ENCODE results near the gene ITGB1BP1. TPM values are rescaled to one million over a fixed set of nuclear protein-coding genes. Genes with fewer than 3 reads are reported as not detected.

Gene ITGB1BP1, protein sequence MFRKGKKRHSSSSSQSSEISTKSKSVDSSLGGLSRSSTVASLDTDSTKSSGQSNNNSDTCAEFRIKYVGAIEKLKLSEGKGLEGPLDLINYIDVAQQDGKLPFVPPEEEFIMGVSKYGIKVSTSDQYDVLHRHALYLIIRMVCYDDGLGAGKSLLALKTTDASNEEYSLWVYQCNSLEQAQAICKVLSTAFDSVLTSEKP
- 25.6 and 31.6 TPM in 2 replicates for total RNA-seq

DNA sequence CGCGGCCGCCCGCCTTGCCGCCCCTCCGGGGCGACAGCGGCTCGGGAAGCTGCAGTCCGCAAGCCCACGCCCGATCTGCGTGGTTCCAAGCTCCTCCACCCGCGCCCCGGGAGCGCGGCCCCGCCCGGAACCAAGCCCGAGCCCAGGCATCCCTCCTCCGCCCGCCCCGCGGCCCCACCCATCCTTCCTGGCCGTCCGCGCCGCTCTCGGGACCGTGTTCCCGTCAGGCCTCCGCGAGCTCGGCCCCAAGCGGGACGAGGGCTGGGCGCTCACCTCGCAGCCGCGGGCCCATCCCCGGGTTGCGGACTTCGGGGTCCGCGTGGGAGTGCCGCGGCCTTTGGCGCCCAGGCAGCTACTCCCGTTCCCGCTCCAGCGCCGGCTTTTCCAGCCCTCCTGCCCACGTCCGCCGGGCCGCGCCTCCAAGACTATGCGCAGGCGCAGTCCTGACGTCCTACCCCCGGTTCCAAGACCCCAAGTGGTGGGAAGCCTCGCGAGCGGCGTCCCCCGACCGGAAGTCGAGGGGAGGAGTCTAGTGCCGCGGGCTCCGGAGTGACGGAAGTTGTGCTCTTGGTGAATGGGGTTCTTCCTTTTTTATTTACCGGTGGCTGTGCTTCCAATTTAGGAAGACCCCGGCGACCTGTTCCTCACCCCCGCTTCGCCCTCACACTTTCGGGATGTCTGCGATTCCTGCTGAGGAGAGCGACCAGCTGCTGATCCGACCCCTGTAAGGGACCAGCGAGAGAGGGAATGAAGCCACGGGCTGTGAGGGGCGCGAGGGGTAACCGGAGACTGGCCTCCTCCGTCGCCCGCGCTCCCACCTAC lies at the start of gene ITGB1BP1, which contains the start of gene CPSF3:
ITGB1BP1 (minus strand) TSS at position 429 of the 822 bp plus-strand sequence. CDS start 4,831 bp downstream, outside the sequence.
CPSF3 (plus strand) TSS at position 555 of the 822 bp plus-strand sequence; CDS start at position 675, 120 bp downstream.
- DNase-seq (ENCODE audit: low read depth in 2 of 2) = peak; percentile 98

DNA sequence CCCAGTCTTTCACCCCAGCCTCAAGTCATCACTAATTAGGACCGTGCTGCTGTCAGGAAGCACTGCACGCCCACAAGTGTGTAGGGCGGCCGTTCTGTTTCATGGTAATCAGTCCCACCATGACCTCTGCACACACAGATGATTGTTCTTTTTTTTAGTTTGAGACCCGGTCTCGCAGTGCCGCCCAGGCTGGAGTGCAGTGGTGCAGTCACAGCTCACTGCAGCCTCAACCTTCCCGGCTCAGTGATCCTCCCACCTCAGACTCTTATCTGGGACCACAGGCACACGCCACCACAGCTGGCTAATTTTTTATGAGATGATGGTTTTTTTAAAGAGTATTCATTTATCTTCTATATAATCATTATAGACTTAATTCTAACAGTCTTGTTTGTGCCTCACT lies 49.2 kb upstream of the ITGB1BP1 start:
- no peak for DNase-seq (ENCODE audit: low read depth in 2 of 2)

DNA sequence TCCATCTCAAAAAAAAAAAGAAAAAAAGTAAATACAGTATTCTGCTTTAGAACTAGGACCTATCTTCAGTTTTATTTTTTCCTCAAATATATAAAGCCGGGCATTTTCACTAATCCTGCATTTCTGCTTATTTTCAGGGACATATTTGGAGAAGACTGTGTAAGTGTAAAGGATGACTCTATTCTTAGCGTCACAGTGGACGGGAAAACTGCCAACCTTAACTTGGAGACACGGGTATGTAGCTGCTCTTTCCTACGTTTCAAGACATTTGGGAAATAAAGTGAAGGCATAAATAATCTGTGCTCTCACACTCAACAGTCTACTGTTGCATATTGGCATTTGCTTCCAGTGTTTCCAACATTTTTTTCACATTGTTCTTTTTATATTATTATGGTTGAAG lies 47.9 kb upstream of the ITGB1BP1 start:
- DNase-seq (ENCODE audit: low read depth in 2 of 2) = no peak

DNA sequence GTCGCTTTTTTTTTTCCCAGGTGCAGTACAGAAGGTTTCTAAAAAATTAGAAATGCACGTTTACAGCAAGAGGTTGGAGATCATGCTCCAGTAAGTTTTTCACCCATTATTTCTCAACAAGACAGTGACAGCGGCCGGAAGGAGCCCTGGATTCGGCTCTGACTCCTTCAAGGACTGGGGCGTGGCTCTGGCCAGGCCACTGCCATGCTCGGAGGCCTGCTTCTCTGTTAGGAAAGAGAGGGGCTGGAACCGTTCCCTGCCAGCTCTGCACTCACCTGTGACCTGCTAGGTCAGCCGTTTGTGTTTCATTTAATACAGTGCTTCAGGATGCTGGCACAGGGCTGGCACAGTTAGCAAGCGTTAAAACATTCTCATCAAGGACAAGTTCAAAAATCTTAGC lies 44.4 kb upstream of the ITGB1BP1 start:
- no peak for DNase-seq (ENCODE audit: low read depth in 2 of 2)

DNA sequence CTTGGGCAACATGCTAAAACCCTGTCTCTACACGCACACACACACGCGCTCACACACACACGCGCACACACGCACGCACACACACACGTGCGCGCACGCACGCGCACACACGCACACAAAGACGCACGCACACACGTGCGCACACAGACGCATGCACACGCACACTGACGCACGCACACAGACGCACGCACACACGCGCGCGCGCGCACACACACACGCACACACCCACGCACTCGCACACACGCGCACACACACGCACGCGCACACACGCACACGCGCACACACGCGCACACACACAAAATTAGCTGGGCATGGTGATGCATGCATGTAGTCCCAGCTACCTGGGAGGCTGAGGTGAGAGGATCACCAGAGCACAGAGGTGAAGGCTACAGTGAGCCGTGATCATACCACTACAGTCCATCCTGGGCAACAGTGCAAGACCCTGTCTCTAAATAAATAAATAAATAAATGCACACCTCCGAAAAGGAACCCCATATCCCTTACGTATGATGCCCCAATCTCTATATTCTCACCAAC lies 42.9 kb upstream of the ITGB1BP1 start:
- DNase-seq (ENCODE audit: low read depth in 2 of 2) = no peak

DNA sequence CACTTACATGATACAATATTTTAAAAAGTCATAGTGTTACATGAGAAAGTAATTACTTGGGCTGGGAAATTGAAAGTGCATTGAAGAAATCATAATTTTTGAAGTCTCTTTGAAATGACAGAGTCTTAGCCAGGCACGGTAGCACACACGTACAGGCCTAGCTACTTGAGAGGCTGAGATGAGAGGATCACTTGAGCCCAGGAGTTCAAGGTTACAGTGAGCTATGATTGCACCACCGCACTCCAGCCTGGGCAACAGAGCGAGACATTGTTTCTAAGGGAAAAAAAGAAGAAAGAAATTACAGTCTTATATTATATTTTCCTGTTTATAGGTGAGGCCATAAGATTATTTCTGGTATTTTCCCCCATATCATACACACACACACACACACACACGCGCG lies 41.8 kb upstream of the ITGB1BP1 start:
- no peak for DNase-seq (ENCODE audit: low read depth in 2 of 2)

DNA sequence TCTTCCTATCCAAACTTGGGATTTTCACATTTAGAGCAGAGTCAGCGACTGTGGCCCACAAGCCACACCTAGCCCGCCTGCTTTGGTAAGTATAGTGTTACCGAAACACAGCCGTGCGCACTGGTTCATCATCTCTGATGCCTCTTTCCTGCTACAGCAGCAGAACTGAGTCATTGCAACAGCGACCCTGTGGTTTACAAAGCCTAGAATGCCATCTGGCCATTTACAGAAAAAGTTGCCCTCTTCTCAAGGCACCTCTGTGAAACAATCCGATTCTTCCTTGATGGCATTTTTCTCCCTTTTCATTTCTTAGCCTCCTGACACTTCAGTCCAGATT lies 40.3 kb upstream of the ITGB1BP1 start:
- DNase-seq (ENCODE audit: low read depth in 2 of 2) = peak in 1 of 2 donors; percentile 15

DNA sequence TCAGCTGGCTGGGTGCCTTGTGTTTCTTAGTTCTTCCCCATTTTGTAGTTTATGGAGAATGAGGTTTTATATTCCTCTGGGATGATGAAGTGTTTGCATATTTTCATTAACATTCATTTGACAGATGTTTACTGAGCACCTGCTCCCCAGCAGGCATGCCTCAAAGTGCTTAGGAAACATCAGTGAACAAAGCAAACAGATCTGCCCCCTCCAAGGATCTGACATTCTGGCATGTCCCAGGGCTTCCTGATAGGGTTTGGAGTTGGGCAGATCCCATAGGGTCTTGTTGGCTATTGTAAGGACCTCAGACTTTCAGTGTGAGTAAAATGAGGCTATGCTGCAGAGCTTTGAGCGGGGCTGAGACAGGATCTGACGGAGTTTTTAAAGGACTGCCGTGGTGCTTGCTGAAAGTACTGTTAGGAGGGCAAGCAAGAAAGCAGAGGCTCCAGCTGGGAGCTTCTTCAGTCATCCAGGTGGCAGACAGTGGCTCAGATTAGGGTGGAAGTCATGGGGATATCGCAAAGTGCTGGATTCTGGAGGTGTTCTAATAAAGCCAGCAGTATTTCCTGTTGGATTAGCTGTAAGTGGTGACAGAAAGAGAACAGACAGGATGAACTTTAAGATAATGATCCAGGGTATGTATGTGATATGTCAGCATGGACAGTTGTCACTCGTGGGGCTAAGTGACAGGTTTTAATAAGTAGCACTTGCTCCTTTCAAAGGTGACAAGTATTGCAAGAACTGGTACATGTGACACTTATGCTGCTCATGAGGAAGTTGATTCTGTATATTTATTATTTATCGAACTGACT lies 39.8 kb upstream of the ITGB1BP1 start:
- no peak for DNase-seq (ENCODE audit: low read depth in 2 of 2)

DNA sequence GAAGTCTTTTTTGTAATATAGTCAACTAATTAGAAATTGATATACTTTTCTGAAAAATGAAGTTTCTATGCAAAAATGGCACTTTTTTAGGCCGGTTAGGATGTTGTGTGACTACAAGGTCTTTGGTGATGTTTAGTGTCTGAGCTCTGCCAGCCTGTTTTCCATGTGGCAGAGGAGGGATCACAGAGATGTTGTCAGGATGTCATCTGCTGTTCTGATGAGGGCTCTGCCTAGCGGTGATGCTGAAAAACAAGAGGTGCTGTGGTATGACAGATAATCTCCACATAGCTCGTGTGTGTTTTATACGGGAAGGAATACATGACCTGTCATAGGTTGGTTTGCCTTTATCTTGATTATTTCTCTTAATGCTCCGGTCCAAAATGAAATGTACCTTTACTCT lies 39.0 kb upstream of the ITGB1BP1 start:
- DNase-seq (ENCODE audit: low read depth in 2 of 2) = no peak

DNA sequence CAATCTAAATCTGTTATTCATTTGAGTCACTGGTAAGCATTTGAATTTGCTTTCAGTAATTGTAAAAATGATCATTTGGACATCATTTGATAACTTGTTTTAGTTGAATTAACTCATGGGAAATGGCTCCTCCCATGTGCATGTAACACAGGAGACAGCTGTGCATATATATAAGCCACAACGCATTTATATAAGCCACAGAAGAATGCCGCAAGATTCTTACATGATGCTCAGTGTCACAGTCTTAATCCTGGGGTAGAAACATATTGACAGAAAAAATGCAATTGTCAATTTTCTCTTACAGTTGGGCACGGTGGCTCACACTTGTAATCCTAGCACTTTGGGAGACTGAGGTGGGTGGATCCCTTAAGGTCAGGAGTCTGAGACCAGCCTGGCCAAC lies 37.8 kb upstream of the ITGB1BP1 start:
- DNase-seq (ENCODE audit: low read depth in 2 of 2) = no peak

DNA sequence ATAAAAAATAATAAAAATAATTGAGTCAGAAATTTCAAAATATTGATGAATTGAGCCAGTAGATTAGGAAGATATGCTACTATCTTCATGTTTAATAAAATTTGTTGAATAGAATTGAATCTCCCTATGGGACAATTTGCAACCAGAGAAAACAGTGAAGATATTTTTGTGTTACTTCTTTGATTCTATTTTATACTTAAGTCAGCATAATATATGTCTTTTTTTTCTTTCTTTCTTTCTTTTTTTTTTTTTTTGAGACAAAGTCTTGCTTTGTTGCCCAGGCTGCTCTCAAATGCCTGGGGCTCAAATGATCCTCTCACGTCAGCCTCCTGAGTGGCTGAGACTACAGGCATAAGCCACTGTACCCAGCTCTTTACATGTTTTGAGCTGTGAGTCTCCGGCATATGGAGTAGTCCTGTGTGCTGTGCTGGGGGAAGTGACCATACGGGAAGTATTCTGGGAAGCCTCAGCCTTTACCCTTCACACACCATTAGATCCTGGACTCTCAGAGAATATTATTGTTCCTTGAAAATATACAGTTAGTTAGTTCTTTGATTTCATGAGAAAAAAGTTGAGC lies 37.2 kb upstream of the ITGB1BP1 start:
- DNase-seq (ENCODE audit: low read depth in 2 of 2) = no peak

DNA sequence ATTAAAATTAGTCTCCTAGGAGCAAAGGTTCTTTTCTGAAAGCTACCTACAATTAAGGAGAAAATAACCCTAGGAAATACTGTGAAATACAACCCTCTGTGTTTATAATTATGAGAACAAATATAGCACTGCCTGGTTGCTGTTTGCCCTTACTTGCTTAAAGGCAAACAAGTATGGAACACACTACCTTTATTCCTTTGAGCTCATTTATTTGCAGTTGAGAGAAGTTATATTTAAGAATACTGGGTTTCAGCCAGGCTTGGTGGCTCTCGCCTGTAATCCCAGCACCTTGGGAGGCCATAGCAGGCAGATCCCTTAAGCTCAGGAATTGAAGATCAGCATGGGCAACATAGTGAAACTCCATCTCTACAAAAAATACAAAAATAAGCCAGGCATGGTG lies 27.9 kb upstream of the ITGB1BP1 start:
- DNase-seq (ENCODE audit: low read depth in 2 of 2) = no peak

DNA sequence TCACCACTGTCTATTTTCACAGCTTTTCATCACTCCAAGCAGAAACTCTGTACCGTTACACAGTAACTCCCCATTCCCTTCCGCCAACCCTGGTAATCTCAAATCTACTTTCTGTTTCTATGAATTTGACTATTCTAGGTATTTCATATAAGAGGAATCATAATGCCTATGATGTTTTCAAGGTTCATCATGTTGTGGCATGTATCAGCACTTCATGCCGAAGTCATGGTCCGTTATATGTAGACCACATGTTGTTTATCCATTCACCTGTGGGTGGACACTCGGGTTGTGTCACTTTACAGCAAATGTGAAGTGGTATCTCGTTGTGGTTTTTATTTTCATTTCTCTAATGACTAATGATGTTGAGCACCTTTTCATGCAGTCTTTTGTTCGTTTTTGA lies 21.8 kb upstream of the ITGB1BP1 start:
- no peak for DNase-seq (ENCODE audit: low read depth in 2 of 2)

DNA sequence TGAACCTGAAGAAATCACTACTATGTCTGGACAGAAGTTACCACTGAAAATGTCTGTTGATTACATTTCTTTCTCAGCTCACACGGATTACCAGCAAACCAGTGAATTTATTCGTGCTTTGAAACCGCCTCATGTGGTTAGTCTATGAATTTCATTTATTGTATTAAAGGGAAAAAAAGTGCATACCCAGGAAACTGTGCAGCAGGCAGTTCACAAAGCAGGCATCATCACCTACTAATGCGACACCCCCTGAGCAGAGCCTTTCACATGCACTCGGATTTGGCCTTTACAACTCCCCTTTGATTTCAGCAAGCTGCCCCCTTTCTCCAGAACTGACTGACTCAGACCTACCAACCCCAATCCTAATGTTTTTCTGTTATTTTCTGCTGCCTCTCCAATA lies 20.2 kb upstream of the ITGB1BP1 start:
- DNase-seq (ENCODE audit: low read depth in 2 of 2) = no peak

DNA sequence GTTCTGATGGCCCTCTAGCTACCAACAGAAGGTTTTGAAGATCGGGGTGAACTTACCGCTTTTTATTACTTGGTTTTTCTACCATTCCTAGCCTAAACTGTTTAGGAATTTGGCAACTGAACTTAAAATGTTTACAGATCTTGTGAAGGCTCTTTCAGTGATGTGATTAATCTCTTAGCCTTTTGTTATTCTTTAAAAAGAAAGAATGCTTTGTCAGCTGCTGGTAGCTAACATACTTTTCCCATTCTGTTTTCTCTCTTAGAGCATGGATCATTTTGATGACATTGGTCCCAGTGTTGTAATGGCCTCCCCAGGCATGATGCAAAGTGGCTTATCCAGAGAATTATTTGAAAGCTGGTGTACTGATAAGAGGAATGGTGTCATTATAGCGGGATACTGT lies 18.2 kb upstream of the ITGB1BP1 start:
- DNase-seq (ENCODE audit: low read depth in 2 of 2) = no peak

DNA sequence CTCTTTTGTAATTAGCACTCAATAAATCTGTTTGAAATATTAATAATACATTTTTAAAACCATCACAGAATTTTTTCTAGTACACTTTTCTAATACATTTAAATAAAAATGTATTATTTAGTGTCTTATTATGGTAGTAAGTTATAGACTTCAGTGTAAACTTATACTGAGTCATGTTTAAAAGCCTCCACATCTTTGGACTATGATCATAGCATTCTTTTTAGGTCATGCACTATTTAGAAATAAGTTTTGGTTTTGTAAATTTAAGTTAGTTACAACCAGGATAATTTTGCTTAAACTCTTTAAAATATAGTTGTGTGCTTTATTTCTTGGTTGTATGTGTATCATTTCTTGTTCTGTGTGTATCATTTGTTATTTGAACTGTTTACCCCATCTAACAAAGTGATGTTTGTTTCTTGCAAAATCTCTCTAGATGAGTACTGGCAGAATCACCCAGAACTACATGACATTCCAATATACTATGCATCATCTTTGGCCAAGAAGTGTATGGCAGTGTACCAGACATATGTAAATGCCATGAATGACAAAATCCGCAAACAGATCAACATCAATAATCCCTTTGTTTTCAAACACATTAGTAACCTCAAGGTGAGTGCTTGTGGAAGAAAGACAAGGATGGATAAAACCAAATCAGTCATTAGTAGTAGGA lies 16.9 kb upstream of the ITGB1BP1 start:
- DNase-seq (ENCODE audit: low read depth in 2 of 2) = no peak

DNA sequence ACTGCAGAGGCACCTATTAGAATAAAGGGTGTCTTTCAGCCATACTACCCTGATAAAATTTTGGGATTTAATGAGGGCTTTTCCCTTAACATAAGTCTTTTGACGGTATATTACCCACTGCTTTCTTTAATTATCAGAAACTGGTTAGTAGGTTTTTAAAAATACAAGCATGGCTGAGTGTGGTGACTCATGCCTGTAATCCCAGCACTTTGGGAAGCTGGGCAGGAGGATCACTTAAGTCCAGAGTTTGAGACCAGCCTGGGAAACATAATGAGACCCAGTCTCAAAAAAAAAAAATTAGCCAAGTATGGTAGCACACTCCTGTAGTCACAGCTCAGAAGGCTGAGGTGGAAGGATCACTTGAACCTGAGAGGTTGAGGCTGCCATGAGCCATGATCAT lies 16.2 kb upstream of the ITGB1BP1 start:
- no peak for DNase-seq (ENCODE audit: low read depth in 2 of 2)

DNA sequence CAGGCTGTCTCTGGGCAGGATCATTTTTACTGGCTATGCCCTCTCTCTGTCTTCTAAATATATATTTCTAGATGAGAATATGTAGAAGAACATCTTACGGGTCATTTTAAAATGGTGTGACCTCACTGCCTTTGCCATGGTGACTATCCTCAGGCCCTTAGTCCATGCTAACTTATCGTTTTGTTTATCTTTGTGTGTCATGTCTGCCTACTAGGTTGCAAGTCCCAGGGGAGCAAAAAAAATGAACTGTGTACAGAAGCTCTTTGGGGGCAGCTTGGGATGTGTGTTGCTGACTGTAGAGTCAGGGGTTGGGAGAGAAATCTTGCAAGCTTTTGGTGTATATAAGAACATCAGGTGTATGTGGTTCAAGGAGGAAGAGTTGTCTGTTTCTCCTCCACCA lies 11.2 kb upstream of the ITGB1BP1 start:
- DNase-seq (ENCODE audit: low read depth in 2 of 2) = no peak

DNA sequence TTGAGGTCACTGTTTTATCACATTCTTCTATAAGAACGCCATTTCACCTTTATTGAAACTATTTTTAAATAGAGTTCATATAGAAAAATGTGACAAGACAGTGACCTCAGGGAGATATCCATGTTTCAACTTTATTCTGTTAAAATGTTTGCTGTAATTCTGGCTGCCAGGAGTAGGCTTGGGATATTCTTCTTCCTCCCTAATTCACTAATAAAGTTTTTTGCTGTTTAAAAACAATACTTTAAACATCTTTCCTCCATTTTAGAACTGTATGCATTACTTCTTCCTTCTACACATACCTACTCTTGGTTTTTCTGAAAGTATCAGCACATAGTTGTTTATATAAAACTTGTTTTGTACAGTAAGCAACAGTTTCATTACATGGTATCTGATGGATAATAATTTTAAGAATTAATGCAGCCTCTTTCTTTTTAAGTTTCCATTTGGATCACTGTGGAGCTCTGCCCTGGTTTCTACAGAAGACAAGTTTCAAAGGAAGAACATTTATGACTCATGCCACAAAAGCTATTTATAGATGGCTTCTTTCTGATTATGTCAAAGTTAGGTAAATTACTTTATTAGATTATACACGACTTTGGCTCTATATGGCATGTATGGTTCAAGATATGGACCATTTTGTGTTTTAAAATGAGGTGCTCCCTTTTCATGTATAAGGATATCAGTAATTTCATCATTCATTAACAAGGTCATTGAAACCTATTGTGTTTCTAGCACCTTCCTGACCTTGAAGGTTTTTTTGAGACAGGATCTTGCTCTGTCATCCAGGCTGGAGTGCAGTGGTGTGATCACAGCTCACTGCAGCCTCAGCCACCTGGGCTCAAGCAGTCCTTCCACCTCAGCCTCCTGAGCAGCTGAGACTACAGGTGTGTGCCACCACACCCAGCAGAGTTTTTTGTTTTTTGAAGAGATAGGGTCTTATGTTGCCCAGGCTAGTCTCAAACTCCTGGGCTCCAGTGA lies 7.3 kb upstream of the ITGB1BP1 start:
- DNase-seq (ENCODE audit: low read depth in 2 of 2) = peak in 1 of 2 donors; percentile 53

All from lung microvascular endothelial cell (primary cell).